Measurements from ENCODE around the gene NT5M. TPM values are rescaled to one million over a fixed set of nuclear protein-coding genes. Genes with fewer than 3 reads are reported as not detected.
A peak's percentile ranks its signal among the peaks of the same experiment; 100 is the strongest.
"Not testable (repeated sequence)": the region's sequence is repeated elsewhere in the genome, so short reads cannot be mapped to it uniquely, and the experiment has no call there.

NT5M gene
- total RNA-seq, 1 donor from 2014 or later: 4.0 TPM

- DNase-seq (ENCODE audit: low spot score): no peak
- Mint-ChIP-seq H3K9me3 (ENCODE audit: low read depth) (peaks cover 2% of the 10 kb centered on the region), H3K36me3 (ENCODE audit: low read depth) (no peaks in the 10 kb centered on the region), H3K27ac (ENCODE audit: unreplicated experiment) (no peak overlapping the region), H3K4me1 (ENCODE audit: low read depth) (peaks cover 18% of the 10 kb centered on the region), H3K27me3 (ENCODE audit: low read depth) (no peaks in the 10 kb centered on the region), H3K4me3 (ENCODE audit: unreplicated experiment) (no peak overlapping the region)
- TF ChIP-seq CTCF (IDR thresholded peaks at IDR 0.05): no peak
These were observed 8.0 kb upstream of the NT5M start for GRCh38 chr17:17295141-17295540.

- Mint-ChIP-seq H3K27ac (ENCODE audit: unreplicated experiment) (no peak overlapping the region), H3K4me3 (ENCODE audit: unreplicated experiment) (no peak overlapping the region), H3K36me3 (ENCODE audit: low read depth) (no peaks in the 10 kb centered on the region), H3K9me3 (ENCODE audit: low read depth) (peaks cover 2% of the 10 kb centered on the region), H3K27me3 (ENCODE audit: low read depth) (no peaks in the 10 kb centered on the region), H3K4me1 (ENCODE audit: low read depth) (peaks cover 19% of the 10 kb centered on the region)
- TF ChIP-seq CTCF (IDR thresholded peaks at IDR 0.05): no peak
- DNase-seq (ENCODE audit: low spot score): no peak
These were observed 6.0 kb upstream of the NT5M start for GRCh38 chr17:17297217-17297616.

- H3K27ac Mint-ChIP-seq (ENCODE audit: unreplicated experiment): no peak overlapping the region
- no peak for TF ChIP-seq CTCF (IDR thresholded peaks at IDR 0.05)
- DNase-seq (ENCODE audit: low spot score): no peak
- H3K9me3 Mint-ChIP-seq (ENCODE audit: low read depth): peaks cover 1% of the 10 kb centered on the region
- H3K27me3 Mint-ChIP-seq (ENCODE audit: low read depth): no peaks in the 10 kb centered on the region
- H3K4me3 Mint-ChIP-seq (ENCODE audit: unreplicated experiment): no peak overlapping the region
- no peaks in the 10 kb centered on the region for H3K36me3 Mint-ChIP-seq (ENCODE audit: low read depth)
- peaks cover 23% of the 10 kb centered on the region for H3K4me1 Mint-ChIP-seq (ENCODE audit: low read depth)
These were observed 5.1 kb upstream of the NT5M start for GRCh38 chr17:17298108-17298507.

GRCh38 chr17:17300624-17301568, 2.3 kb upstream of the NT5M start:
- no peaks in the 10 kb centered on the region for H3K36me3 Mint-ChIP-seq (ENCODE audit: low read depth)
- H3K4me1 Mint-ChIP-seq (ENCODE audit: low read depth): peaks cover 35% of the 10 kb centered on the region
- no peak for TF ChIP-seq CTCF (IDR thresholded peaks at IDR 0.05)
- peak; percentile 77 for DNase-seq (ENCODE audit: low spot score)
- H3K27me3 Mint-ChIP-seq (ENCODE audit: low read depth): no peaks in the 10 kb centered on the region
- peak overlapping the region; percentile 38 for H3K4me3 Mint-ChIP-seq (ENCODE audit: unreplicated experiment)
- H3K27ac Mint-ChIP-seq (ENCODE audit: unreplicated experiment): no peak overlapping the region
- no peaks in the 10 kb centered on the region for H3K9me3 Mint-ChIP-seq (ENCODE audit: low read depth)

GRCh38 chr17:17301659-17302058, 1.5 kb upstream of the NT5M start:
- H3K4me1 Mint-ChIP-seq (ENCODE audit: low read depth): peaks cover 30% of the 10 kb centered on the region
- not testable (repeated sequence) for H3K27ac Mint-ChIP-seq (ENCODE audit: unreplicated experiment); H3K9me3 Mint-ChIP-seq (ENCODE audit: low read depth); H3K27me3 Mint-ChIP-seq (ENCODE audit: low read depth); H3K36me3 Mint-ChIP-seq (ENCODE audit: low read depth); H3K4me3 Mint-ChIP-seq (ENCODE audit: unreplicated experiment)
- peak; percentile 34 for DNase-seq (ENCODE audit: low spot score)
